Measurements from ENCODE around the gene DNAH8. TPM values are rescaled to one million over a fixed set of nuclear protein-coding genes. Genes with fewer than 3 reads are reported as not detected.

DNAH8 gene
- total RNA-seq, 1 donor from 2014 or later = 0.13 TPM

- no peak for DNase-seq (ENCODE audit: low spot score)
Observed at GRCh38 chr6:39016839-39017546, 301.9 kb downstream of the DNAH8 start.

GRCh38 chr6:39017547-39017880, 302.4 kb downstream of the DNAH8 start:
- no peak for DNase-seq (ENCODE audit: low spot score)

- DNase-seq (ENCODE audit: low spot score) = no peak
Observed at GRCh38 chr6:39018103-39018502, 303.0 kb downstream of the DNAH8 start.

- DNase-seq (ENCODE audit: low spot score) = no peak
Observed at GRCh38 chr6:39020136-39020535, 305.0 kb downstream of the DNAH8 start.

- DNase-seq (ENCODE audit: low spot score) = no peak
Observed at GRCh38 chr6:39021041-39021440, 305.9 kb downstream of the DNAH8 start.

GRCh38 chr6:39021779-39022178, 306.7 kb downstream of the DNAH8 start:
- no peak for DNase-seq (ENCODE audit: low spot score)

GRCh38 chr6:39026175-39026574, 311.1 kb downstream of the DNAH8 start:
- DNase-seq (ENCODE audit: low spot score) = no peak

GRCh38 chr6:39029156-39030011, 314.3 kb downstream of the DNAH8 start:
- DNase-seq (ENCODE audit: low spot score) = no peak

- DNase-seq (ENCODE audit: low spot score) = no peak
Observed at GRCh38 chr6:39035681-39036080, 320.6 kb downstream of the DNAH8 start.

- DNase-seq (ENCODE audit: low spot score) = no peak
Observed at GRCh38 chr6:39037082-39037508, 322.0 kb downstream of the DNAH8 start.

- DNase-seq (ENCODE audit: low spot score) = no peak
Observed at GRCh38 chr6:39037707-39038106, 322.6 kb downstream of the DNAH8 start.

GRCh38 chr6:39040080-39040673, 325.1 kb downstream of the DNAH8 start:
- no peak for DNase-seq (ENCODE audit: low spot score)

GRCh38 chr6:39041072-39041471, 326.0 kb downstream of the DNAH8 start:
- no peak for DNase-seq (ENCODE audit: low spot score)

GRCh38 chr6:39043776-39044175, 328.7 kb downstream of the DNAH8 start:
- DNase-seq (ENCODE audit: low spot score) = no peak

GRCh38 chr6:39044181-39044580, 329.1 kb downstream of the DNAH8 start:
- DNase-seq (ENCODE audit: low spot score) = no peak

GRCh38 chr6:39047434-39048327, 332.6 kb downstream of the DNAH8 start:
- no peak for DNase-seq (ENCODE audit: low spot score)

GRCh38 chr6:39048481-39049399, 333.6 kb downstream of the DNAH8 start, which contains the start of gene GLP1R:
TSS of gene GLP1R (plus strand) at chr6:39048781. CDS start at chr6:39048841, 60 bp downstream.
- no peak for DNase-seq (ENCODE audit: low spot score)

GRCh38 chr6:39049575-39050283, 334.6 kb downstream of the DNAH8 start:
- DNase-seq (ENCODE audit: low spot score) = no peak

GRCh38 chr6:39050453-39051112, 335.5 kb downstream of the DNAH8 start:
- no peak for DNase-seq (ENCODE audit: low spot score)

All from ureter (tissue), 1 donor.